Measurements from ENCODE around the gene CDC45. TPM values are rescaled to one million over a fixed set of nuclear protein-coding genes. Genes with fewer than 3 reads are reported as not detected.

The CDC45 gene
- total RNA-seq, 1 experiment from 2014 or later, result 29.1 TPM

DNA sequence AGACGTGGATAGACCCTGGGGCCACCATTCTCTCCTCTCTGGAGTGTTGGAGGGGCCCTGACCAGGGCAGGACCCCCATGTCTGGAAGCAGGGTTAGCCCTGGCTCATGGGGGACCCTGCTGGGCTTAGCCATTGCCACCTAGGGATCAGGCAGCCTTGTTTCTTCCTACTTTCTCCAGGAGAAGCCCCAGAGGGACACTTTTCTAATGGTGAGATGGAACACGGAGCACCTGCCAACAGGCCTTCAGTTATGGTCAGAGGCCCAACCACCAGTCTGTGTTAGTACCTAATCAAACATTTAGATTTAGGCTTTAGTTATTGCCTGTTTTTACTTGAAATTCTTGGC, 30.3 kb upstream of the CDC45 start:
- H2AFZ ChIP-seq, result no peak overlapping the region
- H3K4me2 ChIP-seq, result no peak overlapping the region
- H3K4me3 ChIP-seq, result no peak overlapping the region
- ChIA-PET CTCF (no interaction called here), POLR2A (ENCODE audit: unreplicated experiment) (no interaction called here)
- peaks cover 5% of the 10 kb centered on the region for H3K4me1 ChIP-seq (replicated peaks; ENCODE audit: insufficient read depth)
- DNase-seq, result no peak
- no peak overlapping the region for H3K27ac ChIP-seq
- intact Hi-C loops (cut with micrococcal nuclease; ENCODE audit: unreplicated experiment), result no loop called here
- H3K9me2 ChIP-seq (ENCODE audit: insufficient read depth), result no peaks in the 10 kb centered on the region
- H3K27me3 ChIP-seq (ENCODE audit: insufficient read depth, low read depth), result no peaks in the 10 kb centered on the region
- BruUV-seq (replicated peaks), result no TSS peak
- no peaks in the 10 kb centered on the region for H4K20me1 ChIP-seq (ENCODE audit: insufficient read depth)
- TF ChIP-seq CTCF (conservative IDR thresholded peaks at IDR 0.05) (no peak), EZH2 (IDR thresholded peaks at IDR 0.05; ENCODE audit: low read depth) (no peak)
- H3K79me2 ChIP-seq (ENCODE audit: low read depth), result peaks cover 20% of the 10 kb centered on the region
- no peaks in the 10 kb centered on the region for H3K9me3 ChIP-seq (ENCODE audit: insufficient read depth, low read depth)
- H3F3A ChIP-seq (ENCODE audit: insufficient read depth, low read depth), result no peaks in the 10 kb centered on the region; the same call in 1 of the 2 replicates
- no peaks in the 10 kb centered on the region for H3K36me3 ChIP-seq (ENCODE audit: low read depth)

- Histone ChIP-seq H3K27ac (no peak overlapping the region), H3K79me2 (ENCODE audit: low read depth) (peaks cover 13% of the 10 kb centered on the region), H3K9me2 (ENCODE audit: insufficient read depth) (no peaks in the 10 kb centered on the region), H3K36me3 (ENCODE audit: low read depth) (no peaks in the 10 kb centered on the region), H2AFZ (no peak overlapping the region), H3K4me1 (replicated peaks; ENCODE audit: insufficient read depth) (peaks cover 5% of the 10 kb centered on the region), H3K9me3 (ENCODE audit: insufficient read depth, low read depth) (no peaks in the 10 kb centered on the region), H3K4me3 (no peak overlapping the region), H3K4me2 (no peak overlapping the region), H4K20me1 (ENCODE audit: insufficient read depth) (no peaks in the 10 kb centered on the region), H3F3A (ENCODE audit: insufficient read depth, low read depth) (no peaks in the 10 kb centered on the region; the same call in 1 of the 2 replicates), H3K27me3 (ENCODE audit: insufficient read depth, low read depth) (no peaks in the 10 kb centered on the region)
- intact Hi-C loops (cut with micrococcal nuclease; ENCODE audit: unreplicated experiment), result no loop called here
- POLR2A ChIA-PET (ENCODE audit: unreplicated experiment), result no interaction called here
- no peak for TF ChIP-seq EZH2 (IDR thresholded peaks at IDR 0.05; ENCODE audit: low read depth)
- no peak for TF ChIP-seq CTCF (conservative IDR thresholded peaks at IDR 0.05)
- no TSS peak for BruUV-seq (replicated peaks)
- CTCF ChIA-PET, result no interaction called here
- DNase-seq, result no peak
Observed at GRCh38 chr22:19450363-19451175, 29.2 kb upstream of the CDC45 start.

DNA sequence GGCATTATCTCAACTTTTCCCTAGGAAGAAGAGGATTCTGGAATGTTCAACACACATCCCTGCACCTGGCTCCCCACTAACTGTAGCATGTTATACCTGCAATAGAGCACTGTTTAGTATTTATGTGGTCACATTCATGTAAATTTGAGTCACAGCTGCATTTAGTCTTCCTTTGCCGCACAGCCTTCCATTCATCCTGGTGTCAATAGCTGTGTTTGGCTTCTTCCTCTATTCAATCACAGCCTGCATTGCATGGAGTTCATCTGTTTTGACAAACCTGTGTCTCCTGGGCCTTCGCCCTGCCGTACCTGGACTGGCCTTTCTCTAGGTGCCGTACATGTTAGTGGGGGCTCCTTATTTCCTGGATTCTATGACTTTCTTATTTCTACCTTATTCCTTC, 28.1 kb upstream of the CDC45 start:
- no peaks in the 10 kb centered on the region for H3K9me3 ChIP-seq (ENCODE audit: insufficient read depth, low read depth)
- H3K27ac ChIP-seq, result no peak overlapping the region
- peaks cover 3% of the 10 kb centered on the region for H3K79me2 ChIP-seq (ENCODE audit: low read depth)
- H3K9me2 ChIP-seq (ENCODE audit: insufficient read depth), result no peaks in the 10 kb centered on the region
- ChIA-PET CTCF (interaction anchor here (0.6 kb wide), 1 partner anchor 17 kb away, joined by 3 read pairs; no protein-coding TSS in a partner anchor), POLR2A (ENCODE audit: unreplicated experiment) (no interaction called here)
- no peaks in the 10 kb centered on the region for H3K27me3 ChIP-seq (ENCODE audit: insufficient read depth, low read depth)
- no peaks in the 10 kb centered on the region for H3K36me3 ChIP-seq (ENCODE audit: low read depth)
- no peaks in the 10 kb centered on the region for H4K20me1 ChIP-seq (ENCODE audit: insufficient read depth)
- BruUV-seq (replicated peaks), result no TSS peak
- no peak overlapping the region for H2AFZ ChIP-seq
- H3F3A ChIP-seq (ENCODE audit: insufficient read depth, low read depth), result no peaks in the 10 kb centered on the region; the same call in 1 of the 2 replicates
- intact Hi-C loops (cut with micrococcal nuclease; ENCODE audit: unreplicated experiment), result no loop called here
- H3K4me2 ChIP-seq, result no peak overlapping the region
- H3K4me3 ChIP-seq, result no peak overlapping the region
- no peak for DNase-seq
- peaks cover under 1% of the 10 kb centered on the region; the same call in 1 of the 2 replicates for H3K4me1 ChIP-seq (replicated peaks; ENCODE audit: insufficient read depth)
- TF ChIP-seq EZH2 (IDR thresholded peaks at IDR 0.05; ENCODE audit: low read depth) (no peak), CTCF (conservative IDR thresholded peaks at IDR 0.05) (no peak)
